Measurements from ENCODE around the gene HSDL2. TPM values are rescaled to one million over a fixed set of nuclear protein-coding genes. Genes with fewer than 3 reads are reported as not detected.

The HSDL2 gene
- total RNA-seq, 6 experiments from 2014 or later, result 65.8 to 96.8 (median 79.8) TPM

- intact Hi-C loops (cut with DNase I), result no loop called here
- Histone ChIP-seq H3K36me3 (no peaks in the 10 kb centered on the region), H3K9me3 (no peaks in the 10 kb centered on the region), H3K27me3 (no peaks in the 10 kb centered on the region), H3K27ac (peak within 1 kb of the TSS; percentile 90 to 98 (median 98)), H3K4me3 (peak within 1 kb of the TSS; percentile 79 to 93 (median 89)), H3K4me1 (peaks cover 0 to 27% (median 5%) of the 10 kb centered on the region in 4 donors)
- no CpG with 5 or more reads among the region's 90 CpGs for WGBS (ENCODE audit: insufficient coverage, low coverage, low lambda C conversion rate, missing lambda C conversion rate)
- TF ChIP-seq CTCF (IDR thresholded peaks at IDR 0.05), result no peak
- peak; percentile 89 for TF ChIP-seq POLR2A (IDR thresholded peaks at IDR 0.05)
- peak; percentile 88 to 90 (median 89) for DNase-seq
- peak; percentile 60 to 77 (median 70) for ATAC-seq
Observed at GRCh38 chr9:112332977-112333638, 46.8 kb upstream of the HSDL2 start, which contains the start of gene PTBP3. Gene PTBP3 (minus strand): TSS chr9:112333619. CDS start chr9:112297865, 35,754 bp downstream.

- TF ChIP-seq POLR2A (IDR thresholded peaks at IDR 0.05) (peak; percentile 44), CTCF (IDR thresholded peaks at IDR 0.05) (peak; percentile 47 to 61 (median 50))
- intact Hi-C loops (cut with DNase I), result no loop called here
Observed at GRCh38 chr9:112333639-112334431, 46.1 kb upstream of the HSDL2 start.

GRCh38 chr9:112334432-112334841, 45.5 kb upstream of the HSDL2 start:
- Histone ChIP-seq H3K9me3 (no peaks in the 10 kb centered on the region), H3K36me3 (no peaks in the 10 kb centered on the region), H3K4me1 (peaks cover 0 to 35% (median 8%) of the 10 kb centered on the region in 4 donors), H3K27ac (peak overlapping the region; percentile 90 to 98 (median 98)), H3K27me3 (no peaks in the 10 kb centered on the region), H3K4me3 (peak overlapping the region; percentile 54 to 70 (median 58))
- 2% methylated on average over 8 of the region's 8 CpGs for WGBS (ENCODE audit: insufficient coverage, low coverage, low lambda C conversion rate, missing lambda C conversion rate)
- TF ChIP-seq CTCF (IDR thresholded peaks at IDR 0.05), result no peak
- no peak for TF ChIP-seq POLR2A (IDR thresholded peaks at IDR 0.05)
- DNase-seq, result peak in 1 of 3 donors; percentile 32
- intact Hi-C loops (cut with DNase I), result no loop called here
- peak in 1 of 4 donors; percentile 9 for ATAC-seq

More at GRCh38 chr9:112333639-112334431, 46.1 kb upstream of the HSDL2 start:
- H3K4me3 ChIP-seq, result peak overlapping the region; percentile 79 to 93 (median 89)
- peaks cover 0 to 35% (median 8%) of the 10 kb centered on the region in 4 donors for H3K4me1 ChIP-seq
- under 1% methylated on average over 25 of the region's 72 CpGs for WGBS (ENCODE audit: insufficient coverage, low coverage, low lambda C conversion rate, missing lambda C conversion rate)
- no peaks in the 10 kb centered on the region for H3K9me3 ChIP-seq
- H3K36me3 ChIP-seq, result no peaks in the 10 kb centered on the region
- peak; percentile 80 to 93 (median 87) for ATAC-seq
- H3K27ac ChIP-seq, result peak overlapping the region; percentile 90 to 98 (median 98)
- H3K27me3 ChIP-seq, result no peaks in the 10 kb centered on the region
- peak; percentile 97 to 98 (median 97) for DNase-seq

- Histone ChIP-seq H3K4me3 (no peak overlapping the region), H3K36me3 (no peaks in the 10 kb centered on the region), H3K9me3 (no peaks in the 10 kb centered on the region), H3K27ac (peak overlapping the region; percentile 44 to 79 (median 60)), H3K27me3 (no peaks in the 10 kb centered on the region), H3K4me1 (peaks cover 0 to 21% (median 8%) of the 10 kb centered on the region in 4 donors)
- WGBS (ENCODE audit: insufficient coverage, low coverage, low lambda C conversion rate, missing lambda C conversion rate), result 28% methylated on average over 1 of the region's 1 CpG
- peak in 2 of 4 donors; percentile 16 to 30 for ATAC-seq
- TF ChIP-seq POLR2A (IDR thresholded peaks at IDR 0.05) (no peak), CTCF (IDR thresholded peaks at IDR 0.05) (no peak)
- DNase-seq, result no peak
- intact Hi-C loops (cut with DNase I), result no loop called here
Observed at GRCh38 chr9:112337547-112337946, 42.4 kb upstream of the HSDL2 start.
